PC-3 (cell line): ENCODE measurements around the gene RPL29. TPM values are rescaled to one million over a fixed set of nuclear protein-coding genes. Genes with fewer than 3 reads are reported as not detected.

ENCODE experiments used
- ATAC-seq: fragments of 200-7000 bp; cut with Tn5 transposase; 2 replicates; pipeline ENCODE4 v1.9.1; 2020; ENCODE audit warnings: mild to moderate bottlenecking, moderate library complexity
- BruUV-seq: library from RNA; stranded (reverse); fragments of 400-500 nt; replicated peaks from 2 replicates; lab custom pipeline; 2021; lab: Mats Ljungman, UMichigan
- CTCF ChIA-PET: fragments of 300-600 bp; sonication (Branson Sonifier 250); formaldehyde crosslinking; loops from one replicate; lab custom pipeline; 2022; ENCODE audit warnings: antibody characterized with exemption; lab: Charles Lee
- POLR2A ChIA-PET: fragments of 300-600 bp; sonication (Branson Sonifier 250); formaldehyde crosslinking; loops from one replicate; lab custom pipeline; 2022; ENCODE audit warnings: antibody characterized with exemption; ENCODE audit not compliant: unreplicated experiment; lab: Charles Lee
- DNase-seq: peaks from one replicate; pipeline ENCODE4 v3.0.0-alpha.2; 2015
- H2AFZ ChIP-seq: fragments of 300-600 bp; sonication (generic); 2 replicates; pipeline ENCODE4 v1.6.0; 2016; ENCODE audit warnings: antibody characterized with exemption, low read length
- H3F3A ChIP-seq: fragments of 300-600 bp; sonication (generic); one replicate; pipeline ENCODE4 v1.6.0; 2017; ENCODE audit warnings: antibody characterized with exemption, low read length, control low read depth, mild to moderate bottlenecking; ENCODE audit not compliant: unreplicated experiment
- H3K27ac ChIP-seq: fragments of 300-600 bp; sonication (generic); 2 replicates; pipeline ENCODE4 v1.5.1; 2016; ENCODE audit warnings: mild to moderate bottlenecking, low read length
- H3K27me3 ChIP-seq: fragments of 300-600 bp; sonication (generic); 2 replicates; pipeline ENCODE4 v1.6.1; 2016; ENCODE audit warnings: low read length, mixed read lengths
- H3K36me3 ChIP-seq: fragments of 300-600 bp; sonication (generic); 2 replicates; pipeline ENCODE4 v1.6.1; 2016; ENCODE audit warnings: low read depth, mixed run types, low read length, mixed read lengths
- H3K4me1 ChIP-seq: fragments of 300-600 bp; sonication (generic); 2 replicates; pipeline ENCODE4 v1.5.1; 2016; ENCODE audit warnings: low read length; ENCODE audit not compliant: insufficient read depth
- H3K4me2 ChIP-seq: fragments of 300-600 bp; sonication (generic); 2 replicates; pipeline ENCODE4 v1.6.0; 2016; ENCODE audit warnings: low read length
- H3K4me3 ChIP-seq: fragments of 300-600 bp; sonication (generic); 2 replicates; pipeline ENCODE4 v1.5.1; 2016; ENCODE audit warnings: mild to moderate bottlenecking, low read length, mixed read lengths
- H3K79me2 ChIP-seq: fragments of 300-600 bp; sonication (generic); 2 replicates; pipeline ENCODE4 v1.6.1; 2017; ENCODE audit warnings: low read length, mixed read lengths
- H3K9ac ChIP-seq: fragments of 300-600 bp; sonication (generic); 2 replicates; pipeline ENCODE4 v1.6.0; 2016; ENCODE audit warnings: mild to moderate bottlenecking, low read length
- H3K9me2 ChIP-seq: fragments of 300-600 bp; sonication (generic); replicated peaks from 2 replicates; pipeline ENCODE4 v1.6.1; 2016; ENCODE audit warnings: mixed run types, low read length, mixed read lengths
- H3K9me3 ChIP-seq: fragments of 300-600 bp; sonication (generic); 2 replicates; pipeline ENCODE4 v1.6.1; 2016; ENCODE audit warnings: low read length, mixed read lengths
- H4K20me1 ChIP-seq: fragments of 300-600 bp; sonication (generic); 2 replicates; pipeline ENCODE4 v1.6.1; 2016; ENCODE audit warnings: low read length, mixed read lengths
- EZH2 ChIP-seq: fragments of 300-600 bp; sonication (generic); IDR thresholded peaks from one replicate; pipeline ENCODE4 v1.6.1; 2017; ENCODE audit warnings: antibody characterized with exemption, mild to moderate bottlenecking, low read length; ENCODE audit not compliant: unreplicated experiment
- EZH2phosphoT487 ChIP-seq: fragments of 300-600 bp; sonication (generic); IDR thresholded peaks from 2 replicates; pipeline ENCODE4 v1.6.1; 2018; ENCODE audit warnings: mild to moderate bottlenecking, antibody characterized with exemption, low read length, borderline replicate concordance
- intact Hi-C: fragments of 100-400 bp; cut with micrococcal nuclease; formaldehyde crosslinking; loops from 2 replicates; pipeline ENCODE4 v1.9.0; 2023
- total RNA-seq: library from RNA; depleted of rRNA; stranded (reverse); fragments of >200 nt; gene quantifications from 2 replicates; pipeline ENCODE4 v1.2.3, GENCODE V29; 2014
- TF ChIP-seq, protein P1 (sequence below): fragments of 300-600 bp; sonication (generic); conservative IDR thresholded peaks from 2 replicates; pipeline ENCODE4 v1.5.1; 2017; ENCODE audit warnings: antibody characterized with exemption, low read depth, mild to moderate bottlenecking, low read length

RPL29 gene
- total RNA-seq, 1 experiment from 2014 or later, result 1,807 TPM

DNA sequence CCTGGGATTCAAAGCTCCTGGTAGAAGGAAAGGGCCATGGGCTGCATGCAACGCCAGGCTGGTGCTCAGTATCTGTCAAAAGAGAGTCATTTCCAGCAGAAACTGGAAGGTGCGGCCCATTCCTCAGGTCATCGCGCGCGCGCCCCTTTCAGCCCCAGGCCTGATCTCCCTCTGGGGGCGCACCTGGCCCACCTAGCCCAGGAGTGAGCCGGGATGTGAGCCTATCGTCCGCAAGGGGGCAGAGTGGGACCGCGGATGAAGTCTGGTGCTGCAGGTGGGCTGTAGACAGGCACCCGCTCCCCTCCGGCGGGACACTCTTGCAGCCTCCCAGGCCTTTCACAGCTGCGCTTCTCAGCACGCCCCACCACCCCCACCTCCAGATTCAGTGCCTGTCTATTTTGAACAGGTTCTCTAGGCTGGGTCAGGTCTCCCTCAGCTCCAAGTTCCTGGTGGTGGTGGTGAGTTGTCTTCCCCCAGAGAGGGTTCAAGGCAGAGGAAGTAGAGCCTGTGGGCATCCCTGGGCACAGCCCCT, 5.8 kb upstream of the RPL29 start:
- Histone ChIP-seq H3K4me2 (peak overlapping the region; percentile 50), H3K9me3 (no peaks in the 10 kb centered on the region), H3K27me3 (no peaks in the 10 kb centered on the region), H3K4me1 (peaks cover 10% of the 10 kb centered on the region), H3K4me3 (peak overlapping the region; percentile 11; the same call in 1 of the 2 replicates), H3K36me3 (no peaks in the 10 kb centered on the region), H3K27ac (no peak overlapping the region), H3K79me2 (no peaks in the 10 kb centered on the region), H3K9ac (no peak overlapping the region), H4K20me1 (no peaks in the 10 kb centered on the region), H3F3A (no peaks in the 10 kb centered on the region), H3K9me2 (no peaks in the 10 kb centered on the region), H2AFZ (peak overlapping the region; percentile 67)
- ChIA-PET POLR2A (no interaction called here), CTCF (interaction anchor here (0.6 to 2.3 kb wide), 12 partner anchors 36 to 218 kb away, joined by 3 to 14 read pairs (median 5); partner anchors contain the start of genes PARP3, POC1A and RRP9)
- DNase-seq (peak; percentile 85), ATAC-seq (peak; percentile 82)
- no TSS peak for BruUV-seq
- intact Hi-C loops, result loop anchor here (1.0 kb wide), 3 partner anchors 52 to 143 kb away; no protein-coding TSS in a partner anchor
- TF ChIP-seq, protein P1, sequence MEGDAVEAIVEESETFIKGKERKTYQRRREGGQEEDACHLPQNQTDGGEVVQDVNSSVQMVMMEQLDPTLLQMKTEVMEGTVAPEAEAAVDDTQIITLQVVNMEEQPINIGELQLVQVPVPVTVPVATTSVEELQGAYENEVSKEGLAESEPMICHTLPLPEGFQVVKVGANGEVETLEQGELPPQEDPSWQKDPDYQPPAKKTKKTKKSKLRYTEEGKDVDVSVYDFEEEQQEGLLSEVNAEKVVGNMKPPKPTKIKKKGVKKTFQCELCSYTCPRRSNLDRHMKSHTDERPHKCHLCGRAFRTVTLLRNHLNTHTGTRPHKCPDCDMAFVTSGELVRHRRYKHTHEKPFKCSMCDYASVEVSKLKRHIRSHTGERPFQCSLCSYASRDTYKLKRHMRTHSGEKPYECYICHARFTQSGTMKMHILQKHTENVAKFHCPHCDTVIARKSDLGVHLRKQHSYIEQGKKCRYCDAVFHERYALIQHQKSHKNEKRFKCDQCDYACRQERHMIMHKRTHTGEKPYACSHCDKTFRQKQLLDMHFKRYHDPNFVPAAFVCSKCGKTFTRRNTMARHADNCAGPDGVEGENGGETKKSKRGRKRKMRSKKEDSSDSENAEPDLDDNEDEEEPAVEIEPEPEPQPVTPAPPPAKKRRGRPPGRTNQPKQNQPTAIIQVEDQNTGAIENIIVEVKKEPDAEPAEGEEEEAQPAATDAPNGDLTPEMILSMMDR, result peak; percentile 99
- TF ChIP-seq EZH2phosphoT487, result no peak

DNA sequence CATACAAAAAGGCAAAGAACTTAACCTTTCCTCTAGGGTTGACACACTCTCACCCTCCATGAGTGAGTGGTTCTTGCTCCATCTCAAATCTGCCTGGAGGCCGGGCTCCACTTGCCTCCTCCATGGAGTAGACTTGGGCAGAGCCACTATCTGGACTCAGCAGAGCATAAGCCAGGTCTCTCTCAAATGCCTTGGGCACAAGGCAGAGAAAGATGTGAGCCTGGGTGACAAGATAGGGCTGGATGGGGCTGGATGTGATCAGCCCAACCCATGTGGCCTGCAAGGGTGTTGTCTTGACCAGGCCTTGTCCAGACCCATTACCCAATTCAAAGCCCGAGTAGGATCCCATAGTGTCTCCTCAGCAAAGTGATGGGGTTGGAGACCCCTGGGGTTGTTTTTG, 4.2 kb upstream of the RPL29 start:
- H3K9ac ChIP-seq, result no peak overlapping the region
- TF ChIP-seq EZH2phosphoT487, result no peak
- peaks cover 2% of the 10 kb centered on the region for H3F3A ChIP-seq
- no peaks in the 10 kb centered on the region for H4K20me1 ChIP-seq
- H3K27me3 ChIP-seq, result no peaks in the 10 kb centered on the region
- no peaks in the 10 kb centered on the region for H3K9me3 ChIP-seq
- H3K4me1 ChIP-seq, result peaks cover 12% of the 10 kb centered on the region
- DNase-seq (no peak), ATAC-seq (no peak)
- H3K4me3 ChIP-seq, result no peak overlapping the region
- no peak overlapping the region for H3K4me2 ChIP-seq
- H2AFZ ChIP-seq, result no peak overlapping the region
- peaks cover 9% of the 10 kb centered on the region for H3K79me2 ChIP-seq
- H3K27ac ChIP-seq, result no peak overlapping the region
- H3K36me3 ChIP-seq, result peaks cover 5% of the 10 kb centered on the region
- POLR2A ChIA-PET, result no interaction called here
- intact Hi-C loops, result loop anchor here (2.0 kb wide), 1 partner anchor 25 kb away; the partner anchor contains the start of genes ABHD14A and ABHD14B
- no peaks in the 10 kb centered on the region for H3K9me2 ChIP-seq
- CTCF ChIA-PET, result no interaction called here
- BruUV-seq, result no TSS peak

DNA sequence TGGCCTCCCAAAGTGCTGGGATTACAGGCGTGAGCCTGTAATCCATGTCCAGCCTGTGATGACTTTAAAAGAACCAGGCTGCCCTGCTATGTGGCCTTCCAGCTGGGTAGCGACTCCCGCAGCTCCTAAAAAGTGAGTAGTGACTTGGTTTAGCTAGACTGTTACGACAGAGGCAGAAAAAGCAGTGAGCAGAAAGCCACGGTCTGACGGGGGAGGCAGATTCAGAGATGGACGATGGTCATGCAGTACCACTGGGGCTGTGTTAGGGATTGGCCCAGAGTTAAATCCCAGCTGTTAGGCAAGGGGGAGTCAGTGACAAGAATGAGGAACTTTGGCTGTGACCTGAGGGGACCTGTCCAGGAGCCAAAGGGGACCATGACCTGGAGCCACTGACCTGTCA, 3.1 kb upstream of the RPL29 start:
- Histone ChIP-seq H2AFZ (no peak overlapping the region), H3K9ac (no peak overlapping the region), H3K9me2 (no peaks in the 10 kb centered on the region), H3F3A (peaks cover 10% of the 10 kb centered on the region), H3K9me3 (no peaks in the 10 kb centered on the region), H3K4me3 (no peak overlapping the region), H3K79me2 (peaks cover 19% of the 10 kb centered on the region), H3K4me2 (no peak overlapping the region), H3K36me3 (peaks cover 15% of the 10 kb centered on the region), H4K20me1 (0 out of 2 replicates have a peak, but pooled peaks cover 4% of the 10 kb centered on the region), H3K27ac (no peak overlapping the region), H3K4me1 (peaks cover 22% of the 10 kb centered on the region), H3K27me3 (no peaks in the 10 kb centered on the region)
- TF ChIP-seq EZH2phosphoT487, result no peak
- TF ChIP-seq EZH2, result no peak
- TF ChIP-seq, protein P1, result no peak
- DNase-seq (no peak), ATAC-seq (no peak)
- CTCF ChIA-PET, result no interaction called here
- POLR2A ChIA-PET, result no interaction called here
- BruUV-seq, result no TSS peak
- intact Hi-C loops, result loop anchor here (1.0 to 2.0 kb wide), 2 partner anchors 15 to 24 kb away; partner anchors contain the start of genes ABHD14A, ABHD14B and ACY1
